ENCODE results near the gene LRRC2.
A peak's percentile ranks its signal among the peaks of the same experiment; 100 is the strongest.

LRRC2 gene

GRCh38 chr3:46492890-46493547 lies 73.1 kb downstream of the LRRC2 start:
- no peak for DNase-seq

DNA sequence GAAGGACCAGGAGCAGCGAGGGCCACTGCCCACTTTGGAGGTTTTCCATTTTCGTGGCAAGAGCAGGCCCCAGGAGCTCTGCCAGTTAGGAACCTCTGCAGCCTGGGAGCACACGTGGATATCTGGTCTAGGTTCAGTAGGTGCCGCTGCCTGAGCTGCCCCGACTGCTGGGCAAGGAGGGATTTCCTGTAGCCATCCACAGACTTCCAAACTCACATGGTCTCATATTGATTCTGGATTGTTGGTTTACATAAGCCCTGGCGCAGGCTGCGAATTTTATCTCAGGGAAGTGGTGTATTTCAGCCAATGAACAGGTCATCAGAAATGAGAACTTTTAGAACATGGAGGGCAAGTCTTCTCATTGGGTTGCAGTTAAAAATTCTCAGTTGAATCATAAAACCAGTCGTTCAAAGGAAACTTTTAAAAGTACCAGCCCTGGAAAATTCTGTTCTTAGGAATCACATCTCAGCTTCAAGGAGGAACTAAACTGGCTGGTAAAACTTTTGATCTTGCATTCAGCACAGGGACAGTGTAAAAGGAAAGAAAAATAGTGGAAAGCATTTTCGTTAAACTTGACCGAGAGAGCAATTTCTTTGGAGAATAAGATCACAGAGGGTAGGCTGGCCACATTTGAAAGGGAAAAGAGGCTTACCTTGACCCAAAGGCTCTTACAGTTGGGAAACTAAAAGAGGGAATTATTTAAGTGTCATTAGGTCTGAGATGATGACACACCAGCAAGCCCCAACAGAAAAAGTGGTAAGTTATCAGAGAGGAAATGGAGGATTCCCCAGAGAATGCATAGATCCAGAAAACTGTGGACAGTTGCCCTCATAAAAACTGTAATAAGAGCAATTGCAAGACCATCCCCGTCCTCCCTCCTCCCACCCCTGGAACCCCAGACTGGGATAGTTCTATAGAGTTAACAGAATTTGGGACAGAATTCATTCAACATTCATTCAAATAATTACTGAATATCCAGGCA lies 74.7 kb downstream of the LRRC2 start:
- DNase-seq, result no peak

- DNase-seq, result no peak
Measured at GRCh38 chr3:46490338-46491084, 75.6 kb downstream of the LRRC2 start.

- no peak for DNase-seq
Measured at GRCh38 chr3:46489875-46490274, 76.2 kb downstream of the LRRC2 start.

- no peak for DNase-seq
Measured at GRCh38 chr3:46489381-46489780, 76.7 kb downstream of the LRRC2 start.

- peak; percentile 39 for DNase-seq
Measured at GRCh38 chr3:46488735-46489361, 77.3 kb downstream of the LRRC2 start.

GRCh38 chr3:46485779-46486175 lies 80.3 kb downstream of the LRRC2 start:
- DNase-seq, result no peak

- DNase-seq, result peak; percentile 60
Measured at GRCh38 chr3:46484911-46485778, 81.0 kb downstream of the LRRC2 start.

DNA sequence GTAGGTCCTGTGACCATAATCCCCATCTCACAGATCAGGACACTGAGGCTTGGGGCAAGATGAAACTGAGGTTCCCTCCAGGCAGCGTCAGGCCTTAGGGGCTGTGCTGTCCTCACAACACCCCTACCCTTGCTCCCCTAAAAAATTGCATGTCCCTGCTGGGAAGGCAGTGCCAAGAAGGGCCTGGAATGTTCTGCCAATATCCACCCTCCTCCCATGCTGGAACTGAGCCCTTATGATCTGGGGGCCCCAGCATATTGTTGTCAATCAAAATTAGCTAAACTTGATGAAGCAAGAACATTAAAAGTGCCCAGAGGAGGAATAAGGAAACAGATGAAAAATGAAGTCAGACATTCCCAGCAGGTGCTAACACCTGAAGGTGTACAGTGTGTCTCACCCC lies 81.7 kb downstream of the LRRC2 start:
- DNase-seq, result no peak

GRCh38 chr3:46483825-46484224 lies 82.3 kb downstream of the LRRC2 start:
- no peak for DNase-seq

DNA sequence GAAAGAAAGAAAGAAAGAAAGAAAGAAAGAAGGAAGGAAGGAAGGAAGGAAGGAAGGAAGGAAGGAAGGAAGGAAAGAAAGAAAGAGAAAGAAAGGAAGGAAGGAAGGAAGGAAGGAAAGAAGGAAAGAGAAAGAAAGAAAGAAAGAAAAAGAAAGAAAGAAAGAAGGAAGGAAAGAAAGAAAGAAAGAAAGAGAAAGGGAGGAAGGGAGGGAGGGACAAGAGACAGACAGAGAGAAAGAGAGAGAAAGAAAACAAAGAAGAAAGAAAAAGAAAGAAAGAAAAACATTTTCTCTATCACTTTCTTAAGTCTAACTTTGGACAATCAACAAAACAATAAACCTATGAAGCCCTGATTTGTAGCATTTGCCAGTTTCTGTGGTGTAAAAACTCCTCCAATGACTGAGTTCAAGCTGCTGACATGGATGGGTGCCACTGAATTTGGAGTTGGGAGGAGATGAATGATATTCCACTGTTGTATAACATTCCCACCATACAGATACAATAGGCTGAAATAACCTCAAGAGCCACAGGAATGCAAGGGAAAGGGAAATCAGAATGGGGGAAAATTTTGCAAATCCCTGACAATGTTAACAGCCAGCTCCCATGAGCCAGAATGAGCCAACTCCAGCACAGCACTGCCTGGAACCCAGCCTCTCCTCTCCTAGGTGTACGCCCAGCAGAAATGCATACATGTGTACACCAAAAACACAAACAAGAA lies 83.3 kb downstream of the LRRC2 start:
- DNase-seq, result no peak

DNA sequence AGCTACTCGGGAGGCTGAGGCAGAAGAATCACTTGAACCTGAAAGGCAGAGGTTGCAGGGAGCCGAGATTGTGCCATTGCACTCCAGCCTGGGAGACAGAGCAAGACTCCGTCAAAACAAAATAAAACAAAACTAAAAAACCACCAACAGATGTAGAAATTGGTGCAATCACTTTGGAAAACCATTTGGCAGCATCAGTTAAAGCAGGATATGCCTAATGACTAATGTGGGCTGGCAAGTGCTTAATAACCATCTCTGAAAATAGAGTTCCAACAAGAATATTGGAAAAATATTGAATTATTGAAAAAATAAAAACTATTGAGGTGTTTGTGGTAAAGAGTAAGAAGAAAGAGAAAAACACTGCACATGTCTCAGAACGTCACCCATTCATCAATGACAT lies 84.5 kb downstream of the LRRC2 start:
- no peak for DNase-seq

- DNase-seq, result no peak
Measured at GRCh38 chr3:46480491-46481195, 85.5 kb downstream of the LRRC2 start.

DNA sequence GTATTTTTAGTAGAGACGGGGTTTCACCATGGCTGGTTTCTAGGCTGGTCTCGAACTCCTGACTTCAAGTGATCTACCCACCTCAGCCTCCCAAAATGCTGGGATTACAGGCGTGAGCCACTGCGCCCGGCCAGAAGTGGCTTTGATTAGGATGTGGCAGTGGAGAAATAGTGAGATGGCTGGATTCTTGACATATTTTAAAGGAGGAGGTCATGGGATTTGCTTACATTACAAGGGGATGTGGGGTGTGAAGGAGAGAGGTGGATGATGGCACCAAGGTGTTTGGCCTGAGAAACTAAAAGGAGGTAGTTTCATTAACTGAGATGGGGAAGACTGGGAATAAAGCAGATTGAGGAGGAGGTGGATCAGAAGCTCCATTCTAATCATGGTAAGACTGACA lies 86.4 kb downstream of the LRRC2 start:
- DNase-seq, result no peak

GRCh38 chr3:46479021-46479420 lies 87.1 kb downstream of the LRRC2 start:
- no peak for DNase-seq

DNA sequence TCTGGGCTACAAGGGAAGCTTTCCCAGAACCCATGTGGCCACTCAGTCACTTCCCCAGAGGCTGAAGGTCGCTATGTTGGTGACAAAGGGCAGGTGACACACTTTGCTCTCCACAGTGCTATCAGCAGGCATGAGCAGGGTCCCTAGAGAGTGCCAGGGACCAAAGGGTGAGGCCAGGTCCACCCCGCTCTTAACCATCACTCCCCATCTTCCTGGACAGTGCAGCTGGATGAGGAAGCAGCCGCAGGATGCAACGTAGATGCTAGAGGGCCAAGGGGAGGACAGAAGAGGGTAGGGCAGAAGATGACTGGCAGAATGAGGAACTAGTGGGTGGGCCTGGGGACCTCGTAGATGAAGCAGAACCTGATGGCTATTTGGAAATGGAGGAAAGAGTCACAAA lies 87.8 kb downstream of the LRRC2 start:
- DNase-seq, result no peak

GRCh38 chr3:46477756-46478155 lies 88.3 kb downstream of the LRRC2 start:
- no peak for DNase-seq

DNA sequence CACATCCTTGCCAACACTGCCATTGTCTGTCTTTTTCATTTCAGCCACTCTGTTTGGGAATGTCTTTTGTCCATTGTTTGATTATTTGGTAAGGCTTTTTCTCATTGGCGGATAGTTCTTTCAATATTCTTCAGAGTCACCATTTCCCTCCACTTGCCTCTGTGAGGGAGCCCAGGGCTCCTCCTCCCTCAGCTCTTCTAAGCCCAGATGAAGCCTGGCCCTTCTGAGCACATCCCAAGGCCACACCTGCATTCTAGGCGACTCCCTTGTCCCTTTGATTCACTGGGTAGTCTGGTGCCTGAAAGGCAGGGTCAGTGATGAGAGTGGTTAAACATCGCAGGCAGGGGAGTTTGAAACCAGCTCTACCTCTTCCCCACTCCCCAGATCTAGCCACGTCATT lies 89.0 kb downstream of the LRRC2 start:
- no peak for DNase-seq

DNA sequence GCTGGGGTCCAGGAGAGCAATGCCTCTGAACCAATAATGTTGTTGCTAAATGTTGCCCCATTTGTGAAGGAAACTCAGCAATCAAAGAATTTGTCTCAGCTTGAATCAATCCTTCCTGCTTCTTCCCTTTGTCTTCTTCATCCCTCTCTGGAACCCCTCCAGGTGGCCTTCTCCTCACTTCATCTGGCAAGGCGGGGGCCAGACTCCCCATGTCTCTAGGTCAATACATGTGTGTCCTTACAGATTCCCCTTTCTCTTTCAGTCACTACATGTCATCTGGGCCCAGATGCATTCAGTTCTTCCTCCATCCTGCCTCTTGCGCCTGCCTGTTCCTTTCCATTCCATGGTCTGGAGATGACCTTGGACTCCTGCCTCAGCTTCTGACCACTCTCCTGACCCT lies 93.4 kb downstream of the LRRC2 start:
- DNase-seq, result no peak

GRCh38 chr3:46471371-46471914 lies 94.7 kb downstream of the LRRC2 start:
- DNase-seq, result no peak

Measured in NCI-H2171 treated with DMSO at 0.1 percent for 48 hours (cell line).